SK-N-SH (cell line): Measurements from ENCODE around the gene HNRNPM. TPM values are rescaled to one million over a fixed set of nuclear protein-coding genes. Genes with fewer than 3 reads are reported as not detected.

ENCODE experiments used
- CTCF ChIA-PET: fragments of 300-600, 350-600 bp; formaldehyde crosslinking; extraction: SDS; loops from one replicate; lab custom pipeline; 2021; lab: Yijun Ruan, JAX
- POLR2A ChIA-PET: fragments of 350-600 bp; sonication (Branson Sonifier 250); formaldehyde crosslinking; extraction: SDS; loops from one replicate; lab custom pipeline; 2020; ENCODE audit warnings: antibody characterized with exemption, inconsistent platforms; lab: Yijun Ruan, JAX
- DNase-seq: peaks from one replicate; pipeline ENCODE4 v3.0.0; 2012
- H2AFZ ChIP-seq: fragments of 200-600 bp; sonication (generic); 2 replicates; pipeline ENCODE4 v1.8.1; 2016; ENCODE audit warnings: antibody characterized with exemption, mild to moderate bottlenecking, low read depth
- H3F3A ChIP-seq: fragments of 200-600 bp; sonication (generic); replicated peaks from 2 replicates; pipeline ENCODE3; 2016; ENCODE audit warnings: antibody characterized with exemption, mild to moderate bottlenecking; ENCODE audit not compliant: insufficient read depth
- H3K27ac ChIP-seq, 2 experiments: fragments of 200-500 bp in 1 of 2; fragments of 200-600 bp in 1 of 2; sonication (Bioruptor generic) in 1 of 2; sonication (generic), shearing (Covaris generic) in 1 of 2; 2 replicates each; pipeline versions ENCODE4 v1.5.1 to v1.6.1; 2014 to 2016; ENCODE audit warnings: low read depth in 2 of 2, inconsistent platforms in 1 of 2, low read length in 1 of 2, mild to moderate bottlenecking in 1 of 2, mixed read lengths in 1 of 2
- H3K27me3 ChIP-seq: fragments of 200-600 bp; sonication (generic), shearing (Covaris generic); 2 replicates; pipeline ENCODE4 v1.6.1; 2016; ENCODE audit warnings: mixed run types; ENCODE audit not compliant: insufficient read depth
- H3K36me3 ChIP-seq, 2 experiments: fragments of 200-500 bp in 1 of 2; fragments of 200-600 bp in 1 of 2; sonication (Bioruptor generic) in 1 of 2; sonication (generic) in 1 of 2; replicated peaks in 1 of 2; 2 replicates each; pipeline versions ENCODE3 to v1.5.1; 2014 to 2016; ENCODE audit warnings: low read length in 1 of 2, mild to moderate bottlenecking in 1 of 2; ENCODE audit not compliant: insufficient read depth in 2 of 2, control insufficient read depth in 1 of 2
- H3K4me1 ChIP-seq, 2 experiments: fragments of 200-500 bp in 1 of 2; fragments of 200-600 bp in 1 of 2; sonication (Bioruptor generic) in 1 of 2; sonication (generic), shearing (Covaris generic) in 1 of 2; 2 replicates each; pipeline versions ENCODE4 v1.5.1 to v1.6.1; 2014 to 2016; ENCODE audit warnings: low read depth in 1 of 2, low read length in 1 of 2, mixed run types in 1 of 2; ENCODE audit not compliant: insufficient read depth in 2 of 2, control insufficient read depth in 1 of 2
- H3K4me2 ChIP-seq: fragments of 200-600 bp; sonication (generic), shearing (Covaris generic); 2 replicates; pipeline ENCODE4 v1.6.1; 2017; ENCODE audit warnings: mixed run types
- H3K4me3 ChIP-seq, 2 experiments: fragments of 200-500 bp in 1 of 2; fragments of 200-600 bp in 1 of 2; sonication (Bioruptor generic) in 1 of 2; sonication (generic), shearing (Covaris generic) in 1 of 2; 2 replicates each; pipeline versions ENCODE4 v1.5.1 to v1.8.1; 2014 to 2016; ENCODE audit warnings: low read depth in 2 of 2, inconsistent platforms in 1 of 2, low read length in 1 of 2, mild to moderate bottlenecking in 1 of 2, mixed read lengths in 1 of 2, moderate library complexity in 1 of 2
- H3K79me2 ChIP-seq: fragments of 200-600 bp; sonication (generic); 2 replicates; pipeline ENCODE4 v1.8.1; 2017; ENCODE audit warnings: mild to moderate bottlenecking; ENCODE audit not compliant: insufficient read depth
- H3K9ac ChIP-seq: fragments of 200-600 bp; sonication (generic); 2 replicates; pipeline ENCODE4 v1.6.1; 2017; ENCODE audit warnings: mixed run types
- H3K9me2 ChIP-seq: fragments of 200-600 bp; sonication (generic); 2 replicates; pipeline ENCODE4 v1.6.1; 2017; ENCODE audit warnings: mixed run types
- H3K9me3 ChIP-seq: fragments of 200-600 bp; sonication (generic); 2 replicates; pipeline ENCODE4 v1.6.1; 2017; ENCODE audit warnings: mixed run types, mild to moderate bottlenecking, moderate library complexity
- H4K20me1 ChIP-seq: fragments of 200-600 bp; sonication (generic); 2 replicates; pipeline ENCODE4 v1.6.1; 2017; ENCODE audit warnings: mild to moderate bottlenecking, mixed run types; ENCODE audit not compliant: insufficient read depth
- CTCF ChIP-seq: fragments of 200-600 bp; sonication (generic); IDR thresholded peaks from 2 replicates; pipeline ENCODE4 v1.6.1; 2017; ENCODE audit warnings: antibody characterized with exemption, mild to moderate bottlenecking, moderate library complexity
- ELF1 ChIP-seq: IDR thresholded peaks from 2 replicates; pipeline ENCODE4 v1.4.0; 2012
- EZH2phosphoT487 ChIP-seq: fragments of 200-600 bp; sonication (generic); IDR thresholded peaks from 2 replicates; pipeline ENCODE4 v1.6.1; 2017; ENCODE audit warnings: low read depth, mixed run types, mild to moderate bottlenecking, antibody characterized with exemption, moderate library complexity, borderline replicate concordance
- FOXM1 ChIP-seq: IDR thresholded peaks from 2 replicates; pipeline ENCODE4 v1.4.0; 2012; ENCODE audit warnings: low read depth, mild to moderate bottlenecking
- GATA2 ChIP-seq: sonication (generic); formaldehyde crosslinking; IDR thresholded peaks from 2 replicates; pipeline ENCODE4 v1.5.0; 2020; ENCODE audit warnings: mild to moderate bottlenecking, missing genetic modification reagents
- RAD21 ChIP-seq: IDR thresholded peaks from 2 replicates; pipeline ENCODE4 v1.6.1; 2012; ENCODE audit warnings: mild to moderate bottlenecking, low read length
- REST ChIP-seq: IDR thresholded peaks from 2 replicates; pipeline ENCODE4 v1.6.1; 2012; ENCODE audit warnings: mild to moderate bottlenecking, low read depth, low read length, moderate library complexity
- USF2 ChIP-seq: fragments of 150-350 bp; IDR thresholded peaks from 2 replicates; pipeline ENCODE4 v1.6.1; 2017; ENCODE audit warnings: antibody characterized with exemption, low read length, low read depth, borderline replicate concordance
- YY1 ChIP-seq: IDR thresholded peaks from 2 replicates; pipeline ENCODE4 v1.4.0; 2012; ENCODE audit warnings: low read depth, mild to moderate bottlenecking
- WGBS: methylation state at CpG from one replicate; pipeline ENCODE4 v1.1.6; 2017; ENCODE audit warnings: low lambda C conversion rate; 5-methylcytosine and 5-hydroxymethylcytosine counted together
- polyA plus RNA-seq, 3 experiments: library from polyadenylated mRNA; depleted of rRNA; stranded (reverse); fragments of >200 nt; gene quantifications; 2 replicates each; pipeline ENCODE4 v1.2.3, GENCODE V29; 2012

HNRNPM gene
- polyA plus RNA-seq, 1 of the 3 experiments (the other 2 are of a cell fraction) = 205 TPM

GRCh38 chr19:8468124-8468523 is 23.3 kb downstream of the HNRNPM start:
- H3K9ac ChIP-seq = no peak overlapping the region
- H3K27me3 ChIP-seq = no peaks in the 10 kb centered on the region
- H4K20me1 ChIP-seq = peaks cover 51% of the 10 kb centered on the region
- no peak overlapping the region for H3K4me3 ChIP-seq
- no peak overlapping the region for H2AFZ ChIP-seq
- peaks cover 0 to 26% of the 10 kb centered on the region in 2 experiments; a peak in 2 of 4 replicates for H3K4me1 ChIP-seq
- ChIA-PET POLR2A (no interaction called here), CTCF (interaction anchor here (0.6 to 1.5 kb wide), 3 partner anchors 17 to 110 kb away, joined by 3 to 5 read pairs (median 3); no protein-coding TSS in a partner anchor)
- no peaks in the 10 kb centered on the region for H3K9me3 ChIP-seq
- peaks cover 98% of the 10 kb centered on the region for H3K79me2 ChIP-seq
- TF ChIP-seq USF2 (no peak), GATA2 (no peak), ELF1 (no peak), EZH2phosphoT487 (no peak), YY1 (no peak), CTCF (no peak), REST (no peak), RAD21 (no peak), FOXM1 (no peak)
- peak overlapping the region in 1 of 2 experiments; percentile 75; a peak in 2 of 4 replicates for H3K27ac ChIP-seq
- DNase-seq = no peak
- WGBS = 89% methylated on average over 3 of the region's 3 CpGs
- no peak overlapping the region for H3K4me2 ChIP-seq
- H3F3A ChIP-seq = peaks cover 4% of the 10 kb centered on the region
- peaks cover 84 to 86% of the 10 kb centered on the region in 2 experiments for H3K36me3 ChIP-seq
- H3K9me2 ChIP-seq = no peaks in the 10 kb centered on the region
